WTC11 (cell line): ENCODE measurements around the gene WNK2.

Experiments
- CTCF ChIP-seq: fragments of 200-600 bp; IDR thresholded peaks from 2 replicates; pipeline ENCODE4 v1.8.0; 2022; ENCODE audit warnings: antibody characterized with exemption
- FOXJ3 ChIP-seq: sonication (generic); formaldehyde crosslinking; IDR thresholded peaks from 2 replicates; pipeline ENCODE4 v1.9.0; 2021; ENCODE audit warnings: missing genetic modification reagents, mild to moderate bottlenecking, borderline replicate concordance
- FOXK1 ChIP-seq: sonication (generic); formaldehyde crosslinking; IDR thresholded peaks from 2 replicates; pipeline ENCODE4 v1.8.0; 2022; ENCODE audit warnings: mild to moderate bottlenecking, moderate library complexity, missing genetic modification reagents
- PRRX2 ChIP-seq: fragments of 250-450 bp; sonication (Bioruptor Pico); IDR thresholded peaks from 2 replicates; pipeline ENCODE4 v1.8.0; 2021; ENCODE audit warnings: mild to moderate bottlenecking
- RELA ChIP-seq: sonication (generic); formaldehyde crosslinking; IDR thresholded peaks from 2 replicates; pipeline ENCODE4 v1.8.1; 2022; ENCODE audit warnings: missing genetic modification reagents, mild to moderate bottlenecking, borderline replicate concordance
- STAT6 ChIP-seq: sonication (generic); formaldehyde crosslinking; conservative IDR thresholded peaks from 2 replicates; pipeline ENCODE4 v1.8.1; 2023; ENCODE audit warnings: mild to moderate bottlenecking, low read depth, missing genetic modification reagents, moderate library complexity
- TEAD1 ChIP-seq: sonication (generic); formaldehyde crosslinking; IDR thresholded peaks from 2 replicates; pipeline ENCODE4 v1.8.0; 2022; ENCODE audit warnings: mild to moderate bottlenecking, missing genetic modification reagents
- USF1 ChIP-seq: sonication (generic); formaldehyde crosslinking; IDR thresholded peaks from 2 replicates; pipeline ENCODE4 v1.8.0; 2022; ENCODE audit warnings: mild to moderate bottlenecking, missing genetic modification reagents
- ZBTB21 ChIP-seq: sonication (generic); formaldehyde crosslinking; IDR thresholded peaks from 2 replicates; pipeline ENCODE4 v1.8.1; 2023; ENCODE audit warnings: mild to moderate bottlenecking, missing genetic modification reagents, borderline replicate concordance
- TF ChIP-seq, protein P1 (sequence below): sonication (generic); formaldehyde crosslinking; IDR thresholded peaks from 2 replicates; pipeline ENCODE4 v1.8.0; 2023; ENCODE audit warnings: missing genetic modification reagents
- TF ChIP-seq, protein P2 (sequence below): sonication (generic); formaldehyde crosslinking; IDR thresholded peaks from 2 replicates; pipeline ENCODE4 v1.8.1; 2022; ENCODE audit warnings: low read depth, missing genetic modification reagents, borderline replicate concordance
- TF ChIP-seq, protein P3 (sequence below): sonication (generic); formaldehyde crosslinking; IDR thresholded peaks from 2 replicates; pipeline ENCODE4 v1.8.0; 2022; ENCODE audit warnings: mild to moderate bottlenecking, missing genetic modification reagents

DNA sequence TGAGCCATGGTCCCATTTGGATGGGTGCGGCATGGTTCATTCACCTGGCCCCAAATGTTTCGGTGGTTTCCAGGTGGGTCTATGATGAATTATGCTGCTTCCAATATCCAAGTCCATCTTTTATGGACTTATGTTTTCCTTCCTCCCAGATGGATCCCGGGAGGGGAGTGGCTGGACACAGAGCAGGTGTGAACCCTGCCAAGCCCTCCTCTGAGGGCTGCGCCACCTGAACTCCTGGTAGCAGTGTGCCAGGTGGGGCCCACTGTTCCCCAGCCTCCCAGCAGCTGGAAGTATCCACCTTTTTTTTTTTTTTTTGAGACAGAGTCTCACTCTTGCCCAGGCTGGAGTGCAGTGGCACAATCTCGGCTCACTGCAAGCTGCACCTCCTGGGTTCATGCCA is 42.9 kb downstream of the WNK2 start:
- TF ChIP-seq RELA (CRISPR knock-in tag) (no peak), USF1 (no peak), PRRX2 (CRISPR knock-in tag) (no peak), CTCF (no peak), FOXJ3 (CRISPR knock-in tag) (no peak), ZBTB21 (CRISPR knock-in tag) (no peak), FOXK1 (CRISPR knock-in tag) (no peak), STAT6 (CRISPR knock-in tag) (no peak), TEAD1 (CRISPR knock-in tag) (no peak)
- TF ChIP-seq, protein P1, sequence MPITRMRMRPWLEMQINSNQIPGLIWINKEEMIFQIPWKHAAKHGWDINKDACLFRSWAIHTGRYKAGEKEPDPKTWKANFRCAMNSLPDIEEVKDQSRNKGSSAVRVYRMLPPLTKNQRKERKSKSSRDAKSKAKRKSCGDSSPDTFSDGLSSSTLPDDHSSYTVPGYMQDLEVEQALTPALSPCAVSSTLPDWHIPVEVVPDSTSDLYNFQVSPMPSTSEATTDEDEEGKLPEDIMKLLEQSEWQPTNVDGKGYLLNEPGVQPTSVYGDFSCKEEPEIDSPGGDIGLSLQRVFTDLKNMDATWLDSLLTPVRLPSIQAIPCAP: no peak
- TF ChIP-seq, protein P2, sequence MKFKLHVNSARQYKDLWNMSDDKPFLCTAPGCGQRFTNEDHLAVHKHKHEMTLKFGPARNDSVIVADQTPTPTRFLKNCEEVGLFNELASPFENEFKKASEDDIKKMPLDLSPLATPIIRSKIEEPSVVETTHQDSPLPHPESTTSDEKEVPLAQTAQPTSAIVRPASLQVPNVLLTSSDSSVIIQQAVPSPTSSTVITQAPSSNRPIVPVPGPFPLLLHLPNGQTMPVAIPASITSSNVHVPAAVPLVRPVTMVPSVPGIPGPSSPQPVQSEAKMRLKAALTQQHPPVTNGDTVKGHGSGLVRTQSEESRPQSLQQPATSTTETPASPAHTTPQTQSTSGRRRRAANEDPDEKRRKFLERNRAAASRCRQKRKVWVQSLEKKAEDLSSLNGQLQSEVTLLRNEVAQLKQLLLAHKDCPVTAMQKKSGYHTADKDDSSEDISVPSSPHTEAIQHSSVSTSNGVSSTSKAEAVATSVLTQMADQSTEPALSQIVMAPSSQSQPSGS (CRISPR knock-in tag): no peak
- TF ChIP-seq, protein P3, sequence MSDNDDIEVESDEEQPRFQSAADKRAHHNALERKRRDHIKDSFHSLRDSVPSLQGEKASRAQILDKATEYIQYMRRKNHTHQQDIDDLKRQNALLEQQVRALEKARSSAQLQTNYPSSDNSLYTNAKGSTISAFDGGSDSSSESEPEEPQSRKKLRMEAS: no peak
